A673 (cell line): ENCODE measurements around the gene ZFYVE28. TPM values are rescaled to one million over a fixed set of nuclear protein-coding genes. Genes with fewer than 3 reads are reported as not detected.

ENCODE experiments used
- BruUV-seq: library from RNA; stranded (reverse); fragments of 400-500 nt; replicated peaks from 2 replicates; lab custom pipeline; 2021; lab: Mats Ljungman, UMichigan
- CTCF ChIA-PET: fragments of 300-600 bp; sonication (Branson Sonifier 250); formaldehyde crosslinking; loops from one replicate; lab custom pipeline; 2022; ENCODE audit warnings: antibody characterized with exemption; lab: Charles Lee
- POLR2A ChIA-PET: fragments of 300-600 bp; sonication (Branson Sonifier 250); formaldehyde crosslinking; loops from one replicate; lab custom pipeline; 2022; ENCODE audit warnings: antibody characterized with exemption; ENCODE audit not compliant: low non-redundant PET; lab: Charles Lee
- DNase-seq: peaks from one replicate; pipeline ENCODE4 v3.0.0-alpha.2; 2015; ENCODE audit warnings: low spot score
- H3K27ac ChIP-seq: fragments of 200-600 bp; sonication (generic); 2 replicates; pipeline ENCODE4 v1.5.1; 2016; ENCODE audit warnings: mixed run types, low read depth, mild to moderate bottlenecking, mixed read lengths, antibody characterized with exemption, low read length; ENCODE audit not compliant: poor library complexity, severe bottlenecking
- H3K27me3 ChIP-seq: fragments of 200-600 bp; sonication (generic); replicated peaks from 2 replicates; pipeline ENCODE4 v1.6.1; 2017; ENCODE audit warnings: mixed run types, low read depth, mild to moderate bottlenecking, mixed read lengths, antibody characterized with exemption, low read length; ENCODE audit not compliant: insufficient read depth, poor library complexity
- H3K36me3 ChIP-seq: fragments of 200-600 bp; sonication (generic); 2 replicates; pipeline ENCODE4 v1.6.1; 2016; ENCODE audit warnings: mixed run types, mild to moderate bottlenecking, mixed read lengths, antibody characterized with exemption, low read length; ENCODE audit not compliant: insufficient read depth, poor library complexity, severe bottlenecking
- H3K4me1 ChIP-seq: fragments of 200-600 bp; sonication (generic); 2 replicates; pipeline ENCODE4 v1.6.1; 2017; ENCODE audit warnings: mixed run types, mild to moderate bottlenecking, mixed read lengths, antibody characterized with exemption, low read length; ENCODE audit not compliant: insufficient read depth, poor library complexity, severe bottlenecking
- H3K4me3 ChIP-seq: fragments of 200-600 bp; sonication (generic); 2 replicates; pipeline ENCODE4 v1.5.1; 2016; ENCODE audit warnings: low read depth, mixed run types, mild to moderate bottlenecking, mixed read lengths, low read length; ENCODE audit not compliant: poor library complexity, severe bottlenecking
- H3K9me3 ChIP-seq: fragments of 200-600 bp; sonication (generic); 2 replicates; pipeline ENCODE4 v1.6.1; 2016; ENCODE audit warnings: mixed run types, low read depth, mild to moderate bottlenecking, mixed read lengths, antibody characterized with exemption, low read length; ENCODE audit not compliant: poor library complexity, severe bottlenecking
- EZH2 ChIP-seq: fragments of 200-600 bp; sonication (generic); IDR thresholded peaks from 2 replicates; pipeline ENCODE4 v1.6.1; 2017; ENCODE audit warnings: borderline replicate concordance, low read depth, mild to moderate bottlenecking, mixed read lengths, antibody characterized with exemption, low read length; ENCODE audit not compliant: poor library complexity, severe bottlenecking
- intact Hi-C: fragments of 100-400 bp; cut with micrococcal nuclease; formaldehyde crosslinking; loops from one replicate; pipeline ENCODE4 v1.10.0; 2022; ENCODE audit not compliant: unreplicated experiment
- total RNA-seq: library from RNA; stranded (reverse); gene quantifications from 2 replicates; pipeline ENCODE4 v1.2.3, GENCODE V29; 2021
- TF ChIP-seq, protein P1 (sequence below): fragments of 300-800, 200-600 bp; sonication (generic); conservative IDR thresholded peaks from 2 replicates; pipeline ENCODE4 v1.5.1; 2017; ENCODE audit warnings: low read depth, mild to moderate bottlenecking, antibody characterized with exemption, low read length, moderate library complexity, mixed read lengths

Gene ZFYVE28
- total RNA-seq, 1 experiment from 2014 or later: 8.6 TPM

DNA sequence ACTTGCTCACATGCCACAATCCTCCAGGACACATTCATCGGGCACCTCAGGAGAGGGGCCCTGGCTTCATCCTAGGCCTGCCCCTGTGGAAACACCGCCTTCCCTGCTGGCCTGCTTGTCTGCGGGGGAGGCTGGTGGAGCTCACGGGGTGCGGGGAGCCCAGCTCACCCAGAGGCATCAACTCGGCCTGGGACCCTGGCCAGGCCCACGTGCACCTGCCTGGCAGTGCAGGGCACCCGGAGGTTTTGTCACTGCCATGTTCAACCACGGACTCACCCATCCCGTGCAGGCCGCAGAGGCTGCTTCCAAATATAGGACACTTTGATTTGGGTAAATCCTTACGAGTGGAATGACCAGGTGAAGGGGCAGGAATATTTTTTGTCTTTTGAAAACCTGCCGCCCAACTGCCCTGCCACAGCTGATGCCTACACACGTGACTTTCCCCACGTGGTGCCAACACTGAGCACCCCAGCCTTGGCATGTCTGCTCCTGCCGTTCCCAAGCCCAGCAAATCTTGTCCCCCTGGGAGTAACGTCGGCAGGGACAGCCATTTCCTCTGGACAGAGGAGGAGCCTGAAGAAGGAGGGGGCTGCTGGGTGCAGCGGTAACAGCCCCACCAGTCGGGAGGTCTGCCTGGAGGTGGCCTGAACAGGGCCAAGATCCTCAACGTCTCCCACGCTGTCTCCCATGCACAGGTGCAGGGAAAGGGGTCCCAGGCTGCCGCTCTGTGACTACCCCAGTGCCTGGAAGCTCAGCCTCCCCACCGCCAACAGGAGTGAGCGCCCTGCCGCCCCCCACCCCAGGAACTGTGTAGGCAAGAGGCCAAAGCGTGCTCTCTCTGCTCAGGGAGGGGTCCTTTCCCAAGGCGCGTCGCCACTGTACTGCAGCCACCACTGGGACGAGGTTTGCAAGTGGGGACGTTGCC is 165.0 kb downstream of the ZFYVE28 start:
- Histone ChIP-seq H3K27ac (no peak overlapping the region), H3K4me3 (no peak overlapping the region), H3K9me3 (no peaks in the 10 kb centered on the region), H3K36me3 (no peaks in the 10 kb centered on the region), H3K27me3 (no peaks in the 10 kb centered on the region), H3K4me1 (peaks cover 20% of the 10 kb centered on the region)
- intact Hi-C loops: no loop called here
- TF ChIP-seq, protein P1, sequence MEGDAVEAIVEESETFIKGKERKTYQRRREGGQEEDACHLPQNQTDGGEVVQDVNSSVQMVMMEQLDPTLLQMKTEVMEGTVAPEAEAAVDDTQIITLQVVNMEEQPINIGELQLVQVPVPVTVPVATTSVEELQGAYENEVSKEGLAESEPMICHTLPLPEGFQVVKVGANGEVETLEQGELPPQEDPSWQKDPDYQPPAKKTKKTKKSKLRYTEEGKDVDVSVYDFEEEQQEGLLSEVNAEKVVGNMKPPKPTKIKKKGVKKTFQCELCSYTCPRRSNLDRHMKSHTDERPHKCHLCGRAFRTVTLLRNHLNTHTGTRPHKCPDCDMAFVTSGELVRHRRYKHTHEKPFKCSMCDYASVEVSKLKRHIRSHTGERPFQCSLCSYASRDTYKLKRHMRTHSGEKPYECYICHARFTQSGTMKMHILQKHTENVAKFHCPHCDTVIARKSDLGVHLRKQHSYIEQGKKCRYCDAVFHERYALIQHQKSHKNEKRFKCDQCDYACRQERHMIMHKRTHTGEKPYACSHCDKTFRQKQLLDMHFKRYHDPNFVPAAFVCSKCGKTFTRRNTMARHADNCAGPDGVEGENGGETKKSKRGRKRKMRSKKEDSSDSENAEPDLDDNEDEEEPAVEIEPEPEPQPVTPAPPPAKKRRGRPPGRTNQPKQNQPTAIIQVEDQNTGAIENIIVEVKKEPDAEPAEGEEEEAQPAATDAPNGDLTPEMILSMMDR: no peak
- no peak for TF ChIP-seq EZH2
- DNase-seq: no peak
- BruUV-seq: no TSS peak
- POLR2A ChIA-PET: no interaction called here
- CTCF ChIA-PET: no interaction called here

DNA sequence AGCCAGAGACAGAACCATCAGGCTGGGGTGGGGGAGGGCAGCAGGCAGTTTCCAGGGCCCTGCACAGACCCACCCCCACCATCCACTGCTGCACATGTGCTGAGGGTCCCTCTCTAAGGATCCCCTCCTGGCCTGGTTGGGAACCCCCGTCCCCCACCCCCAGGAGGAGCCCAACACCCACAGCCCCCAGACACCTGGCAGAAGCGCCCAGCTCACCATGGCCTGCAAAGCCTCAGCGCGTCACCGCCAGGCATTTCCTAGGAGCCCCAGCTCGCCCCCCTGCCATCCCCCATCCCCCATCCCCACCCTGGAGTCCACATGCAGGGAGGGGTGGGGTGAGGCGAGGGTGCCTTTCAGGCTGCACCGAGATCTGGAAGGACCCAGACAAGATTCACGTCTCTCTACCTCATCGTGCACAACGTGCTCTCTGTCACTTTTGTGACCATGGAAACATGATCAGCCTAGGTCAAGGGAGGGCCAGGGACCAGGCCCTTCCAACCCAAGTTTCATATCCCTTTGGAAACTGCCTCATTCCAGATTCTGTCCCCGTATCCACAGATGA is 165.8 kb downstream of the ZFYVE28 start:
- no peak for DNase-seq
- TF ChIP-seq, protein P1: no peak
- TF ChIP-seq EZH2: no peak
- no peak overlapping the region for H3K4me3 ChIP-seq
- no peak overlapping the region for H3K27ac ChIP-seq
- ChIA-PET CTCF (no interaction called here), POLR2A (no interaction called here)
- no peaks in the 10 kb centered on the region for H3K9me3 ChIP-seq
- peaks cover 20% of the 10 kb centered on the region for H3K4me1 ChIP-seq
- intact Hi-C loops: no loop called here
- BruUV-seq: no TSS peak
- H3K36me3 ChIP-seq: no peaks in the 10 kb centered on the region
- no peaks in the 10 kb centered on the region for H3K27me3 ChIP-seq

DNA sequence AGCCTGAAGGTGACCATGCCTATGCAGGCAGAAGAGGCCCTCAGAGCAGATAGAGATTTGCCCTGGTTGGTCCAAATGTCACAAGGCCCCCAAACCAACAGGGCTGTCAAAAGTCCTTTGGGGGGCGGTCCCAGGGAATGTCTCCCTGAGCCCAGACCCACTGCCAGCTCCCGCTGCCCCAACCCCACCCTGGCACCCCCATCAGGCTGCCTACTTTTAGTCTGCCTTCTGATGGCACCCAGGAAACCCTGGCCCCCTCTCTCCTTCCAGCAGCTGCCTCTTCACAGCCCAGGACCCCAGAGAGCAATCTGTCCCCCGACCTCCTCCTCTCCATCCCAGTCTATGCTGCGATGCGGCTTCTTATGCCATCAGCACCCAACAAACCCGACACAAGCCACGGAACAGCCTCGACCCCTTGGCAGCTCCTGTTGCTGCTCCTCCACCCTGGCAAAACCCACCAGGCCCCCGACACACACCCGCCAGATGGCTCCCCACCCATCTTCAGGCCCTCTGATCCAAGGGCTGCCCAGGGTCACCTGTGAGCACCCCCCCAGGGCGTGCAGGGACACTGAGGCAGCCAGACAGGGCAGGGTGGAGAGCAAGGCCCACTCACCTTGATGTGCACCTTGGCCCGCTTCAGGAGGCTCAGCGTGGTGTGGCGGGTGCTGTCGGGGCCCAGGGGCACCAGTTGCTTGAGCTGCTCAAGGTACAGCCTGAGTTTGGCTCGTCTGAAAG is 166.5 kb downstream of the ZFYVE28 start:
- Histone ChIP-seq H3K27me3 (no peaks in the 10 kb centered on the region), H3K4me1 (peaks cover 18% of the 10 kb centered on the region), H3K9me3 (no peaks in the 10 kb centered on the region), H3K4me3 (no peak overlapping the region), H3K36me3 (no peaks in the 10 kb centered on the region), H3K27ac (no peak overlapping the region)
- ChIA-PET POLR2A (no interaction called here), CTCF (no interaction called here)
- TF ChIP-seq EZH2: no peak
- TF ChIP-seq, protein P1: no peak
- DNase-seq: no peak
- intact Hi-C loops: no loop called here
- no TSS peak for BruUV-seq
